ENCODE measurements around the gene H6PD. TPM values are rescaled to one million over a fixed set of nuclear protein-coding genes. Genes with fewer than 3 reads are reported as not detected.

H6PD gene
- total RNA-seq, 1 donor from 2014 or later = 43.7 TPM

DNA sequence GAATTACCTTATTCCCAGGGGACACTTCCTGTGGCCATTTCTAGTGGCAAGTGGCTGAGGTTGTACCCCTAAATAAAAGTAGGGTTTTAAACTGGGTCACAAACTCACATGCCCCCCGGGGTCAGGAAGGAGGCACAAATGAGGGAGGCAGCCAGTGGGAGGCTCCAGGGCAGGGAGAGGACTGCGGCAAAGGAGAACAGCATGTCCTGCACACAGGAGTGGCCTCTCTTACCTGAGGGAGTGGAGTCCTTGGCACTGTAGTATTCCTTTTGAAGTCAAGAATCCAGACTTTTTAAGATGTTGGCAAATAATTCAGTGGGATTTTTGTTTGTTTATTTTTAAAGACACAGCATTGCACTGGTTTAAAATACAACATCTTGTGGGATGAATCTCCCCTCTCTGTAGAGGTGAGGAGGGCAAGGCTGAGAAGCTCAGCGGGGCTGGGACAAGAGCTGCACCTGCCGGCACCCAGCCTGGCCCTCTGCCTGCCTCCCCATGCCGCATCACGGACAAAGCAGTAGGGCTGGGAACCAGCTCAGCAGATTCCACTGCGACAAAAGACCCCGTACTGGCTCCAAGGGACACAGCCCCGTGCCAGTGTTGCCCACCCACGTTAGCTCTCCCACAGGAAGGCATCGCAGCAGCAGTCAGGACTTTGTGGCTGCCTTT lies 80.3 kb downstream of the H6PD start:
- H3K4me1 ChIP-seq = peaks cover 14% of the 10 kb centered on the region
- H3K27me3 ChIP-seq = no peaks in the 10 kb centered on the region
- H3K4me3 ChIP-seq = no peak overlapping the region
- TF ChIP-seq, protein P1, sequence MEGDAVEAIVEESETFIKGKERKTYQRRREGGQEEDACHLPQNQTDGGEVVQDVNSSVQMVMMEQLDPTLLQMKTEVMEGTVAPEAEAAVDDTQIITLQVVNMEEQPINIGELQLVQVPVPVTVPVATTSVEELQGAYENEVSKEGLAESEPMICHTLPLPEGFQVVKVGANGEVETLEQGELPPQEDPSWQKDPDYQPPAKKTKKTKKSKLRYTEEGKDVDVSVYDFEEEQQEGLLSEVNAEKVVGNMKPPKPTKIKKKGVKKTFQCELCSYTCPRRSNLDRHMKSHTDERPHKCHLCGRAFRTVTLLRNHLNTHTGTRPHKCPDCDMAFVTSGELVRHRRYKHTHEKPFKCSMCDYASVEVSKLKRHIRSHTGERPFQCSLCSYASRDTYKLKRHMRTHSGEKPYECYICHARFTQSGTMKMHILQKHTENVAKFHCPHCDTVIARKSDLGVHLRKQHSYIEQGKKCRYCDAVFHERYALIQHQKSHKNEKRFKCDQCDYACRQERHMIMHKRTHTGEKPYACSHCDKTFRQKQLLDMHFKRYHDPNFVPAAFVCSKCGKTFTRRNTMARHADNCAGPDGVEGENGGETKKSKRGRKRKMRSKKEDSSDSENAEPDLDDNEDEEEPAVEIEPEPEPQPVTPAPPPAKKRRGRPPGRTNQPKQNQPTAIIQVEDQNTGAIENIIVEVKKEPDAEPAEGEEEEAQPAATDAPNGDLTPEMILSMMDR (IDR thresholded peaks at IDR 0.05) = no peak
- DNase-seq (no peak), ATAC-seq (peak; percentile 46)
- H3K36me3 ChIP-seq = no peaks in the 10 kb centered on the region
- H3K27ac ChIP-seq = no peak overlapping the region
- no peaks in the 10 kb centered on the region for H3K9me3 ChIP-seq
- intact Hi-C loops (cut with DNase I) = no loop called here

DNA sequence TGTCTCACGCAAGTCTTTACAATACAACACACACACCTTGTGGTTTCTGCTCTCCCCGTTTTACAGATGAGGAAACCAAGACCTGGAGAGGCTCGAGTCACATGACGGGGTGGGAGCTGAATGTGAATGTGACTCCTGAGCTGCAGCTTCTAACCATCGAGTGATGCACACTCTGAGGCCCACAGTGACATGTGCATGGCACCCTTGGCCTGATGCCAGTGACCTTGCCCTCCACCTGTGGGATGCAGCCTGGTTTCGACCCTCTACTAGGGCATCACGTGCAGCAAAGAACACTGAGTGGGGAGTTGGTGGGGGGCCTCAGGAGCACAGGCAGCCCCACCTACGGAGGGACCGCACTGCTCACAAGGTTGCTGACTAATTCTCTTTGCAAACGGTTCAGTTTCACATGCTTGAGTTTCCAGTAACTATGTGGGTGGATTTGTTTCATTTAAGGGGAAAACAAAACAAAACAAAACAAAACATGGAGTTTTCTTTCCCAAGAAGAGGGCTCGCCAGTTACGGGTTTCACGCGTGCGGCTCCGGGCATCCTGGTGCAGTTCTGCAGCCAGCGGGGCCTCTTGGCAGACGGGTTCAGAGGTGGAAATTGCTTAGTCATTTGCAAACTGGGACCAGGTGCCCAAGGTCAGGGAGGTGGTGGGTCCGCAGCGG lies 81.0 kb downstream of the H6PD start:
- TF ChIP-seq, protein P1 (IDR thresholded peaks at IDR 0.05) = no peak
- H3K4me1 ChIP-seq = peaks cover 17% of the 10 kb centered on the region
- H3K4me3 ChIP-seq = no peak overlapping the region
- no peaks in the 10 kb centered on the region for H3K36me3 ChIP-seq
- intact Hi-C loops (cut with DNase I) = no loop called here
- DNase-seq (no peak), ATAC-seq (no peak)
- H3K27me3 ChIP-seq = no peaks in the 10 kb centered on the region
- no peak overlapping the region for H3K27ac ChIP-seq
- no peaks in the 10 kb centered on the region for H3K9me3 ChIP-seq

GRCh38 chr1:9316080-9316444 lies 81.5 kb downstream of the H6PD start:
- Histone ChIP-seq H3K4me1 (peaks cover 23% of the 10 kb centered on the region), H3K4me3 (no peak overlapping the region), H3K9me3 (no peaks in the 10 kb centered on the region), H3K36me3 (no peaks in the 10 kb centered on the region), H3K27me3 (no peaks in the 10 kb centered on the region), H3K27ac (no peak overlapping the region)
- intact Hi-C loops (cut with DNase I) = no loop called here
- TF ChIP-seq, protein P1 (IDR thresholded peaks at IDR 0.05) = no peak
- no peak for DNase-seq
- peak; percentile 12 for ATAC-seq

DNA sequence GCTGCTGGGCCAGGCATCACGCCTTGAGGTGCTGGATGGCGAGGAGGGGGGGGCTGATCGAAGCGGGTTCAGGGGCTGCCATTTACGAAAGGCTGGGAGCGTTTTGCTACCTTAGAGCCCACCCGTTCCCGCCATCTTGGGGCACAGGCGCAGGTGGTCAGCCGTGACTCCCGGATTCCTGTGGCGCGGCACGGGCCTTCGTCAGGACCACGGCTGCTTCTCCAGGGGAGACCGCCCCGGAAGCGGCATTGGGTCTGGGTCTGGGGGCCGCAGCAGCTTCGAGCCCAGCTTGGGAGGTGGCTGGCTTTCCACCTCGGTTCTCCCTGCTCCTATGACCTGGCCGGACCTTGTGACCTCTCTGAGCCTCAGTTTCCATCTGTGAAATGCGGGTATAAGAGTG lies 81.9 kb downstream of the H6PD start:
- no peaks in the 10 kb centered on the region for H3K36me3 ChIP-seq
- no peaks in the 10 kb centered on the region for H3K9me3 ChIP-seq
- DNase-seq = no peak
- intact Hi-C loops (cut with DNase I) = no loop called here
- H3K27ac ChIP-seq = no peak overlapping the region
- ATAC-seq = no peak
- H3K27me3 ChIP-seq = no peaks in the 10 kb centered on the region
- H3K4me1 ChIP-seq = peaks cover 27% of the 10 kb centered on the region
- no peak overlapping the region for H3K4me3 ChIP-seq
- TF ChIP-seq, protein P1 (IDR thresholded peaks at IDR 0.05) = no peak

- DNase-seq (no peak), ATAC-seq (no peak)
- Histone ChIP-seq H3K9me3 (no peaks in the 10 kb centered on the region), H3K36me3 (no peaks in the 10 kb centered on the region), H3K27me3 (no peaks in the 10 kb centered on the region), H3K4me3 (no peak overlapping the region), H3K27ac (no peak overlapping the region), H3K4me1 (peaks cover 28% of the 10 kb centered on the region)
- intact Hi-C loops (cut with DNase I) = no loop called here
- TF ChIP-seq, protein P1 (IDR thresholded peaks at IDR 0.05) = no peak
Measured at GRCh38 chr1:9317072-9317471, 82.5 kb downstream of the H6PD start.

Data from upper lobe of right lung (tissue), 1 donor.